HEK293 (cell line): ENCODE data around the gene STRIT1.

Experiments
- CTCF ChIA-PET: fragments of 350-600 bp; formaldehyde crosslinking; extraction: SDS; loops from one replicate; lab custom pipeline; 2021; ENCODE audit warnings: antibody characterized with exemption; lab: Yijun Ruan, JAX
- POLR2A ChIA-PET: fragments of 300-600 bp; formaldehyde crosslinking; extraction: SDS; loops from one replicate; lab custom pipeline; 2020; ENCODE audit warnings: antibody characterized with exemption, inconsistent platforms; lab: Yijun Ruan, JAX
- H3K27ac ChIP-seq: fragments of 200-500 bp; sonication (Bioruptor generic); 2 replicates; pipeline ENCODE4 v1.5.1; 2014; ENCODE audit warnings: low read depth, low read length, control low read depth, inconsistent platforms; ENCODE audit errors: extremely low read depth
- H3K36me3 ChIP-seq, 2 experiments: fragments of 200-500 bp in 1 of 2; sonication (Bioruptor generic) in 1 of 2; 1 replicate in 1 of 2; 2 replicates in 1 of 2; pipeline ENCODE4 v1.5.1; 2014 to 2017; ENCODE audit warnings: inconsistent platforms in 2 of 2, low read length in 2 of 2; ENCODE audit not compliant: control insufficient read depth in 2 of 2, insufficient read depth in 1 of 2
- H3K4me1 ChIP-seq: fragments of 200-500 bp; sonication (Bioruptor generic); 2 replicates; pipeline ENCODE4 v1.5.1; 2014; ENCODE audit warnings: mild to moderate bottlenecking, low read length, inconsistent platforms; ENCODE audit not compliant: control insufficient read depth, insufficient read depth
- H3K4me3 ChIP-seq: 2 replicates; pipeline ENCODE4 v1.5.1; 2011; ENCODE audit warnings: low read depth, mild to moderate bottlenecking, control low read depth, low read length, moderate library complexity
- H3K9me3 ChIP-seq: fragments of 200-500 bp; sonication (Bioruptor generic); 2 replicates; pipeline ENCODE4 v1.5.1; 2014; ENCODE audit warnings: low read depth, low read length, inconsistent platforms; ENCODE audit not compliant: control insufficient read depth, insufficient read depth
- BCL11A ChIP-seq: fragments of 450-650 bp; formaldehyde crosslinking; IDR thresholded peaks from 2 replicates; pipeline ENCODE4 v1.5.1; 2016; ENCODE audit warnings: low read depth, missing biosample characterization, missing genetic modification characterization
- MZF1 ChIP-seq: fragments of 450-650 bp; formaldehyde crosslinking; IDR thresholded peaks from 2 replicates; pipeline ENCODE4 v1.5.1; 2017; ENCODE audit warnings: missing biosample characterization, missing genetic modification characterization, borderline replicate concordance
- OVOL3 ChIP-seq: fragments of 450-650 bp; formaldehyde crosslinking; IDR thresholded peaks from 2 replicates; pipeline ENCODE4 v1.5.1; 2016; ENCODE audit warnings: missing biosample characterization, missing genetic modification characterization
- SALL2 ChIP-seq: fragments of 450-650 bp; formaldehyde crosslinking; IDR thresholded peaks from 2 replicates; pipeline ENCODE4 v1.5.0; 2017; ENCODE audit warnings: missing biosample characterization, mild to moderate bottlenecking, missing genetic modification characterization, borderline replicate concordance
- SP7 ChIP-seq: fragments of 450-650 bp; formaldehyde crosslinking; IDR thresholded peaks from 2 replicates; pipeline ENCODE4 v1.5.1; 2016; ENCODE audit warnings: missing biosample characterization, missing genetic modification characterization
- TCF7L2 ChIP-seq: IDR thresholded peaks from 2 replicates; pipeline ENCODE4 v1.6.1; 2011; ENCODE audit warnings: low read depth, mild to moderate bottlenecking, inconsistent platforms, low read length, moderate library complexity, borderline replicate concordance
- ZFHX2 ChIP-seq: fragments of 450-650 bp; formaldehyde crosslinking; conservative IDR thresholded peaks from 2 replicates; pipeline ENCODE4 v1.5.1; 2016; ENCODE audit warnings: missing biosample characterization, missing genetic modification characterization
- ZFP3 ChIP-seq: fragments of 450-650 bp; formaldehyde crosslinking; IDR thresholded peaks from 2 replicates; pipeline ENCODE4 v1.5.1; 2016; ENCODE audit warnings: low read depth, missing biosample characterization, missing genetic modification characterization
- ZIC2 ChIP-seq: fragments of 450-650 bp; formaldehyde crosslinking; IDR thresholded peaks from 2 replicates; pipeline ENCODE4 v1.5.1; 2016; ENCODE audit warnings: missing biosample characterization, missing genetic modification characterization
- ZNF132 ChIP-seq: fragments of 450-650 bp; formaldehyde crosslinking; IDR thresholded peaks from 2 replicates; pipeline ENCODE4 v1.5.1; 2017; ENCODE audit warnings: missing biosample characterization, missing genetic modification characterization, borderline replicate concordance
- ZNF140 ChIP-seq: fragments of 450-650 bp; formaldehyde crosslinking; IDR thresholded peaks from 2 replicates; pipeline ENCODE4 v1.5.1; 2016; ENCODE audit warnings: missing biosample characterization, missing genetic modification characterization
- ZNF146 ChIP-seq: fragments of 450-650 bp; formaldehyde crosslinking; IDR thresholded peaks from 2 replicates; pipeline ENCODE4 v1.5.1; 2016; ENCODE audit warnings: missing biosample characterization, missing genetic modification characterization
- ZNF324 ChIP-seq: fragments of 450-650 bp; formaldehyde crosslinking; IDR thresholded peaks from 2 replicates; pipeline ENCODE4 v1.5.1; 2016; ENCODE audit warnings: missing biosample characterization, missing genetic modification characterization
- ZNF354C ChIP-seq: fragments of 450-650 bp; formaldehyde crosslinking; IDR thresholded peaks from 2 replicates; pipeline ENCODE4 v1.5.1; 2016; ENCODE audit warnings: missing biosample characterization, missing genetic modification characterization, low read depth, borderline replicate concordance
- ZNF366 ChIP-seq: fragments of 450-650 bp; formaldehyde crosslinking; conservative IDR thresholded peaks from 2 replicates; pipeline ENCODE4 v1.5.1; 2016; ENCODE audit warnings: missing biosample characterization, missing genetic modification characterization
- ZNF391 ChIP-seq: fragments of 450-650 bp; formaldehyde crosslinking; IDR thresholded peaks from 2 replicates; pipeline ENCODE4 v1.5.1; 2016; ENCODE audit warnings: low read depth, missing biosample characterization, missing genetic modification characterization, borderline replicate concordance
- ZNF404 ChIP-seq: fragments of 450-650 bp; formaldehyde crosslinking; IDR thresholded peaks from 2 replicates; pipeline ENCODE4 v1.5.1; 2017; ENCODE audit warnings: missing biosample characterization, missing genetic modification characterization
- ZNF521 ChIP-seq: fragments of 450-650 bp; formaldehyde crosslinking; IDR thresholded peaks from 2 replicates; pipeline ENCODE4 v1.5.1; 2017; ENCODE audit warnings: missing biosample characterization, mild to moderate bottlenecking, missing genetic modification characterization
- ZNF530 ChIP-seq: fragments of 450-650 bp; formaldehyde crosslinking; IDR thresholded peaks from 2 replicates; pipeline ENCODE4 v1.5.1; 2016; ENCODE audit warnings: low read depth, missing biosample characterization, missing genetic modification characterization
- ZNF549 ChIP-seq: fragments of 450-650 bp; IDR thresholded peaks from 2 replicates; pipeline ENCODE4 v1.5.1; 2018; ENCODE audit warnings: missing biosample characterization, missing genetic modification characterization, mild to moderate bottlenecking, inconsistent platforms, moderate library complexity
- ZNF621 ChIP-seq: fragments of 450-650 bp; formaldehyde crosslinking; IDR thresholded peaks from 2 replicates; pipeline ENCODE4 v1.5.1; 2017; ENCODE audit warnings: missing biosample characterization, missing genetic modification characterization
- ZNF623 ChIP-seq: fragments of 450-650 bp; formaldehyde crosslinking; IDR thresholded peaks from 2 replicates; pipeline ENCODE4 v1.5.1; 2016; ENCODE audit warnings: missing biosample characterization, missing genetic modification characterization
- ZNF624 ChIP-seq: fragments of 450-650 bp; formaldehyde crosslinking; IDR thresholded peaks from 2 replicates; pipeline ENCODE4 v1.5.1; 2017; ENCODE audit warnings: missing biosample characterization, missing genetic modification characterization
- ZNF658 ChIP-seq: fragments of 450-650 bp; formaldehyde crosslinking; IDR thresholded peaks from 2 replicates; pipeline ENCODE4; 2016; ENCODE audit warnings: missing biosample characterization, missing genetic modification characterization
- ZNF670 ChIP-seq: fragments of 450-650 bp; formaldehyde crosslinking; IDR thresholded peaks from 2 replicates; pipeline ENCODE4 v1.5.1; 2016; ENCODE audit warnings: missing biosample characterization, missing genetic modification characterization, low read depth
- ZSCAN30 ChIP-seq: fragments of 450-650 bp; IDR thresholded peaks from 2 replicates; pipeline ENCODE4 v1.5.1; 2018; ENCODE audit warnings: missing biosample characterization, mild to moderate bottlenecking, missing genetic modification characterization, moderate library complexity
- ZXDB ChIP-seq: fragments of 450-650 bp; formaldehyde crosslinking; IDR thresholded peaks from 2 replicates; pipeline ENCODE4 v1.5.1; 2016; ENCODE audit warnings: missing biosample characterization, missing genetic modification characterization
- TF ChIP-seq, protein P1 (sequence below): fragments of 450-650 bp; formaldehyde crosslinking; conservative IDR thresholded peaks from 2 replicates; pipeline ENCODE4 v1.5.1; 2016; ENCODE audit warnings: low read depth, missing biosample characterization, missing genetic modification characterization
- TF ChIP-seq, protein P2 (sequence below): fragments of 450-650 bp; formaldehyde crosslinking; IDR thresholded peaks from 2 replicates; pipeline ENCODE4 v1.5.1; 2017; ENCODE audit warnings: missing biosample characterization, missing genetic modification characterization
- TF ChIP-seq, protein P3 (sequence below): fragments of 450-650 bp; formaldehyde crosslinking; IDR thresholded peaks from 2 replicates; pipeline ENCODE4 v1.5.1; 2016; ENCODE audit warnings: missing biosample characterization, missing genetic modification characterization, low read depth

STRIT1 gene

DNA sequence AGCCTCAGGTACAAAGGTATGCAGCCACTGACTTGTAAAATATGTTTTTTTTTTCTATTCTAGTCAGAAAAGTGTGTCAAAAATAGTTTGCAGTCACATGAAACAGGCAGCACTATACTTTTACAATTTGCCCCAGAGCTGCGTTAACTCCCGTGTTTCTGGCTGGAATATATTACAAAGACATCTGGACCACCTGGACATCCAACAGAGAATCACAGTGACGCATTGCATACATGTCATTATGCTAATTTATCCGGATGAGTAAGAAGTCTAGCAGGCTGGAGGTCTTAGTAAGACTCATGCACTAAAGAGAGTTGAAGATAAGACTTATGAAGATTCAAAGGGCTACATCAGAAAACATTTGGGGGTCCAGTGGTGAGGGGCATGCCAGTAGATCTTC, 39.2 kb upstream of the STRIT1 start (continued):
- TF ChIP-seq, protein P1, sequence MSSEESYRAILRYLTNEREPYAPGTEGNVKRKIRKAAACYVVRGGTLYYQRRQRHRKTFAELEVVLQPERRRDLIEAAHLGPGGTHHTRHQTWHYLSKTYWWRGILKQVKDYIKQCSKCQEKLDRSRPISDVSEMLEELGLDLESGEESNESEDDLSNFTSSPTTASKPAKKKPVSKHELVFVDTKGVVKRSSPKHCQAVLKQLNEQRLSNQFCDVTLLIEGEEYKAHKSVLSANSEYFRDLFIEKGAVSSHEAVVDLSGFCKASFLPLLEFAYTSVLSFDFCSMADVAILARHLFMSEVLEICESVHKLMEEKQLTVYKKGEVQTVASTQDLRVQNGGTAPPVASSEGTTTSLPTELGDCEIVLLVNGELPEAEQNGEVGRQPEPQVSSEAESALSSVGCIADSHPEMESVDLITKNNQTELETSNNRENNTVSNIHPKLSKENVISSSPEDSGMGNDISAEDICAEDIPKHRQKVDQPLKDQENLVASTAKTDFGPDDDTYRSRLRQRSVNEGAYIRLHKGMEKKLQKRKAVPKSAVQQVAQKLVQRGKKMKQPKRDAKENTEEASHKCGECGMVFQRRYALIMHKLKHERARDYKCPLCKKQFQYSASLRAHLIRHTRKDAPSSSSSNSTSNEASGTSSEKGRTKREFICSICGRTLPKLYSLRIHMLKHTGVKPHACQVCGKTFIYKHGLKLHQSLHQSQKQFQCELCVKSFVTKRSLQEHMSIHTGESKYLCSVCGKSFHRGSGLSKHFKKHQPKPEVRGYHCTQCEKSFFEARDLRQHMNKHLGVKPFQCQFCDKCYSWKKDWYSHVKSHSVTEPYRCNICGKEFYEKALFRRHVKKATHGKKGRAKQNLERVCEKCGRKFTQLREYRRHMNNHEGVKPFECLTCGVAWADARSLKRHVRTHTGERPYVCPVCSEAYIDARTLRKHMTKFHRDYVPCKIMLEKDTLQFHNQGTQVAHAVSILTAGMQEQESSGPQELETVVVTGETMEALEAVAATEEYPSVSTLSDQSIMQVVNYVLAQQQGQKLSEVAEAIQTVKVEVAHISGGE (tag by site-specific recombination), result no peak
- TF ChIP-seq ZNF391 (tag by site-specific recombination) (no peak), MZF1 (no peak), ZNF623 (no peak)
- TF ChIP-seq, all 188 proteins: peak for 0

DNA sequence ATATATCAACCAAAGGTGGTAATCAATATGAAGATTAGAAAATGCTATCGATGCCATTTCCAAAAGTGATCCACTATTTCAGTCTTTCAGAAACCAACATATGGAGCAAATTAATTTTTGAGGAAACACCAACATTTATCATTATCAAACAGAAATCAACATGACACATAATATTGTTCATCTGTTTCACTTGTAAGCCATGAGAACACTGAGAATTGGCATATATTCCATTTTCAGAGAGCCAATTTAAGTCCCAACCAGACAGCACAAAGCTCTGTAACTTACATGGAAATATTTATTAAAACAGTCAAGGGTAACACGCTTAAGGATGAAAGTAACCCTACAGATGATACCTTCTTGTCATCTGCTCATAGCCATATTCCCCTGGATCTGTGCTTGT, 37.6 kb upstream of the STRIT1 start:
- CTCF ChIA-PET, result interaction anchor here (0.8 kb wide), 1 partner anchor 8 kb away, joined by 3 read pairs; no protein-coding TSS in a partner anchor
- Histone ChIP-seq H3K27ac (no peak overlapping the region), H3K4me3 (no peak overlapping the region), H3K9me3 (no peaks in the 10 kb centered on the region), H3K36me3 (no peaks in the 10 kb centered on the region), H3K4me1 (no peaks in the 10 kb centered on the region)
- TF ChIP-seq ZNF658 (tag by site-specific recombination) (no peak), ZNF624 (tag by site-specific recombination) (no peak), ZSCAN30 (tag by site-specific recombination) (no peak), ZNF549 (no peak), ZNF132 (tag by site-specific recombination) (no peak), ZNF670 (tag by site-specific recombination) (no peak), ZNF521 (tag by site-specific recombination) (no peak), ZNF366 (tag by site-specific recombination) (no peak), ZIC2 (tag by site-specific recombination) (no peak), ZFP3 (tag by site-specific recombination) (no peak), SP7 (tag by site-specific recombination) (no peak), SALL2 (no peak), ZFHX2 (no peak), TCF7L2 (no peak), ZNF354C (tag by site-specific recombination) (no peak), OVOL3 (tag by site-specific recombination) (no peak)
- TF ChIP-seq, protein P2, sequence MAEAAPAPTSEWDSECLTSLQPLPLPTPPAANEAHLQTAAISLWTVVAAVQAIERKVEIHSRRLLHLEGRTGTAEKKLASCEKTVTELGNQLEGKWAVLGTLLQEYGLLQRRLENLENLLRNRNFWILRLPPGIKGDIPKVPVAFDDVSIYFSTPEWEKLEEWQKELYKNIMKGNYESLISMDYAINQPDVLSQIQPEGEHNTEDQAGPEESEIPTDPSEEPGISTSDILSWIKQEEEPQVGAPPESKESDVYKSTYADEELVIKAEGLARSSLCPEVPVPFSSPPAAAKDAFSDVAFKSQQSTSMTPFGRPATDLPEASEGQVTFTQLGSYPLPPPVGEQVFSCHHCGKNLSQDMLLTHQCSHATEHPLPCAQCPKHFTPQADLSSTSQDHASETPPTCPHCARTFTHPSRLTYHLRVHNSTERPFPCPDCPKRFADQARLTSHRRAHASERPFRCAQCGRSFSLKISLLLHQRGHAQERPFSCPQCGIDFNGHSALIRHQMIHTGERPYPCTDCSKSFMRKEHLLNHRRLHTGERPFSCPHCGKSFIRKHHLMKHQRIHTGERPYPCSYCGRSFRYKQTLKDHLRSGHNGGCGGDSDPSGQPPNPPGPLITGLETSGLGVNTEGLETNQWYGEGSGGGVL, result no peak
- POLR2A ChIA-PET, result no interaction called here

DNA sequence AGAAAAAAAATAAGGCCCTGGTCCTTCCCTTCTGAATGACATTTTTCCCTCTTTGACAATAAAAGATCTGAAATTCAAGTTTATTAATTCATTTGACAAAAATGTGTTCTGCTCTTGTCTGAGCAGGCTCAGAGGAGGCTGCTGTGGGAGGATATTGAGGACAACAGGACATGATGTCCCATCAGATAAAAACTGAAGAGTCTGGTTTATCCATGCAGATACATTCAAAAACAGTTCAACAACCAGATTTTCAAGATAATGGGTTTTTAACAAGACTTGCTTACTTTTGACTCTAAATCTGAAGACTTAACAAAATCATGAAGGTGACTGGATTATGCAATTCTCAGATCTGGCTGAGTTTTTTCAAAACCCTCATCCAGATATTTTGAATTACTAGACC, 36.9 kb upstream of the STRIT1 start:
- H3K27ac ChIP-seq, result no peak overlapping the region
- H3K4me3 ChIP-seq, result no peak overlapping the region
- H3K9me3 ChIP-seq, result no peaks in the 10 kb centered on the region
- H3K4me1 ChIP-seq, result no peaks in the 10 kb centered on the region
- CTCF ChIA-PET, result no interaction called here
- POLR2A ChIA-PET, result no interaction called here
- H3K36me3 ChIP-seq, result no peaks in the 10 kb centered on the region
- TF ChIP-seq BCL11A (tag by site-specific recombination) (no peak), ZNF140 (tag by site-specific recombination) (no peak), ZNF324 (tag by site-specific recombination) (no peak), ZNF404 (tag by site-specific recombination) (no peak), ZNF530 (tag by site-specific recombination) (no peak), ZXDB (tag by site-specific recombination) (no peak), ZNF621 (tag by site-specific recombination) (no peak), ZNF146 (tag by site-specific recombination) (no peak), ZSCAN30 (tag by site-specific recombination) (no peak)
- TF ChIP-seq, protein P3, sequence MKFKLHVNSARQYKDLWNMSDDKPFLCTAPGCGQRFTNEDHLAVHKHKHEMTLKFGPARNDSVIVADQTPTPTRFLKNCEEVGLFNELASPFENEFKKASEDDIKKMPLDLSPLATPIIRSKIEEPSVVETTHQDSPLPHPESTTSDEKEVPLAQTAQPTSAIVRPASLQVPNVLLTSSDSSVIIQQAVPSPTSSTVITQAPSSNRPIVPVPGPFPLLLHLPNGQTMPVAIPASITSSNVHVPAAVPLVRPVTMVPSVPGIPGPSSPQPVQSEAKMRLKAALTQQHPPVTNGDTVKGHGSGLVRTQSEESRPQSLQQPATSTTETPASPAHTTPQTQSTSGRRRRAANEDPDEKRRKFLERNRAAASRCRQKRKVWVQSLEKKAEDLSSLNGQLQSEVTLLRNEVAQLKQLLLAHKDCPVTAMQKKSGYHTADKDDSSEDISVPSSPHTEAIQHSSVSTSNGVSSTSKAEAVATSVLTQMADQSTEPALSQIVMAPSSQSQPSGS (tag by site-specific recombination), result no peak
